ENCODE results near the gene C11orf54.

DNA sequence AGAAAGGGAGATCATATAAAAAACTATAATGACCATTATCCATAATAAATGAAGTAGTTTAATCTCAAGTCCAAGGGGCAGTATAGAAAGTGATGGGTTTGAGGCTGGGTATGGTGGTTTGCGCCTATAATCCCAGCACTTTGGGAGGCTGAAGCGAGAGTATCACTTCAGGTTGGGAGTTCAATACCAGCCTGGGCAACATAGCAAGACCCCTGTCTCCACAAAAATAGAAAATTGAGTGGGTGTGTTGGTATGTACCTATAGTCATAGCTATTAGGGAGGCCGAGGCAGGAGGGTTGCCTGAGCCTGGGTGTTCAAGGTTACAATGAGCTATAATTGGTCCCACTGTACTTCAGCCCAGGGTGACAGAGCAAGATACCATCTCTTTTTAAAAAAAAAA, 66.5 kb downstream of the C11orf54 start:
- no peak for TF ChIP-seq CTCF (optimal IDR thresholded peaks at IDR 0.05 in 1 of 3, IDR thresholded peaks at IDR 0.05 in 1 of 3, conservative IDR thresholded peaks at IDR 0.05 in 1 of 3; ENCODE audit: extremely low read depth in 1 of 3, insufficient read depth in 2 of 3, low read length in 3 of 3)
- no peak for TF ChIP-seq EZH2 (IDR thresholded peaks at IDR 0.05; ENCODE audit: low read length)

Data from keratinocyte (primary cell).